GM18505 (cell line): Measurements from ENCODE around the gene SRMS.
"Not testable (repeated sequence)": the region's sequence is repeated elsewhere in the genome, so short reads cannot be mapped to it uniquely, and the experiment has no call there.

ENCODE experiments used
- ATAC-seq: cut with Tn5 transposase; IDR thresholded peaks from one replicate; pipeline ENCODE4 v1.9.1; 2021; ENCODE audit not compliant: unreplicated experiment
- POLR2A ChIP-seq: IDR thresholded peaks from 4 replicates; pipeline ENCODE4 v1.6.1; 2011; ENCODE audit warnings: borderline replicate concordance; ENCODE audit not compliant: insufficient read depth, insufficient read length; ENCODE audit errors: extremely low read depth

Gene SRMS

GRCh38 chr20:63517376-63518309 lies 29.9 kb downstream of the SRMS start:
- TF ChIP-seq POLR2A = no peak
- ATAC-seq = no peak

- not testable (repeated sequence) for ATAC-seq
Observed at GRCh38 chr20:63514520-63514919, 33.0 kb downstream of the SRMS start.

GRCh38 chr20:63513207-63513606 lies 34.3 kb downstream of the SRMS start:
- no peak for TF ChIP-seq POLR2A
- no peak for ATAC-seq

GRCh38 chr20:63509088-63509564 lies 38.4 kb downstream of the SRMS start:
- no peak for TF ChIP-seq POLR2A
- no peak for ATAC-seq

- no peak for ATAC-seq
- TF ChIP-seq POLR2A = no peak
Observed at GRCh38 chr20:63508072-63508768, 39.3 kb downstream of the SRMS start.

- no peak for ATAC-seq
- no peak for TF ChIP-seq POLR2A
Observed at GRCh38 chr20:63507083-63507743, 40.3 kb downstream of the SRMS start.

- no peak for ATAC-seq
- no peak for TF ChIP-seq POLR2A
Observed at GRCh38 chr20:63505723-63506122, 41.8 kb downstream of the SRMS start.

GRCh38 chr20:63505281-63505680 lies 42.3 kb downstream of the SRMS start:
- TF ChIP-seq POLR2A = no peak
- ATAC-seq = no peak

GRCh38 chr20:63504642-63505041 lies 42.9 kb downstream of the SRMS start:
- no peak for ATAC-seq
- no peak for TF ChIP-seq POLR2A

- no peak for TF ChIP-seq POLR2A
- no peak for ATAC-seq
Observed at GRCh38 chr20:63503524-63503923, 44.0 kb downstream of the SRMS start.

GRCh38 chr20:63502671-63503172 lies 44.8 kb downstream of the SRMS start:
- TF ChIP-seq POLR2A = no peak
- ATAC-seq = no peak

- no peak for ATAC-seq
- TF ChIP-seq POLR2A = no peak
Observed at GRCh38 chr20:63501818-63502670, 45.5 kb downstream of the SRMS start.
